ENCODE results near the gene COL19A1. TPM values are rescaled to one million over a fixed set of nuclear protein-coding genes. Genes with fewer than 3 reads are reported as not detected.
A peak's percentile ranks its signal among the peaks of the same experiment; 100 is the strongest.

The COL19A1 gene
- total and polyA plus RNA-seq, 2 of the 13 experiments (the other 11 are each of a cell fraction or from before 2014, with no cell fraction given), result not detected

GRCh38 chr6:69936674-69937363 lies 70.5 kb downstream of the COL19A1 start:
- ChIA-PET CTCF (ENCODE audit: low intra/inter-chr PET ratio, low total read pairs) (no interaction called here), POLR2A (no interaction called here)
- no peak overlapping the region for H3K27ac ChIP-seq (ENCODE audit: extremely low read length, insufficient read depth, low read length)
- no peak for FAIRE-seq
- in situ Hi-C loops (cut with HindIII; ENCODE audit: extremely low pct_ligation_motif_present, low pct_unique_long_range_greater_than_20kb), result no loop called here
- H3K79me2 ChIP-seq (ENCODE audit: insufficient read depth, low read length), result no peaks in the 10 kb centered on the region
- no peaks in the 10 kb centered on the region for H3K9me3 ChIP-seq (ENCODE audit: low read length)
- DNase-seq (ENCODE audit: low spot score), result no peak
- intact Hi-C loops (cut with micrococcal nuclease; ENCODE audit: unreplicated experiment), result no loop called here
- H3K9ac ChIP-seq (ENCODE audit: insufficient read depth, low read depth, low read length), result no peak overlapping the region
- no peaks in the 10 kb centered on the region for H3K27me3 ChIP-seq (ENCODE audit: control insufficient read depth in 1 of 2, insufficient read depth in 2 of 2, low read length in 2 of 2)
- no peaks in the 10 kb centered on the region for H3K36me3 ChIP-seq (replicated peaks in 1 of 2; ENCODE audit: control insufficient read depth in 1 of 2, insufficient read depth in 2 of 2, low read length in 2 of 2)
- no peak overlapping the region for H3K4me2 ChIP-seq (ENCODE audit: low read depth, low read length)
- ATAC-seq, result no peak
- H2AFZ ChIP-seq (ENCODE audit: low read length), result no peak overlapping the region
- no peak overlapping the region for H3K4me3 ChIP-seq (replicated peaks in 1 of 3; ENCODE audit: insufficient read depth in 1 of 3, low read depth in 2 of 3, low read length in 3 of 3)
- H4K20me1 ChIP-seq (ENCODE audit: insufficient read depth, low read length), result no peaks in the 10 kb centered on the region
- no TSS peak for BruUV-seq (replicated peaks)
- no peak for TF ChIP-seq SNAPC4 (CRISPR knock-in tag; IDR thresholded peaks at IDR 0.05)
- no peak for TF ChIP-seq NAIF1 (CRISPR knock-in tag; IDR thresholded peaks at IDR 0.05; ENCODE audit: borderline replicate concordance)
- peak; percentile 50; the same call in 1 of the 2 replicates for TF ChIP-seq ATF7 (IDR thresholded peaks at IDR 0.05)
- no peak for TF ChIP-seq ATF7 (CRISPR knock-in tag; IDR thresholded peaks at IDR 0.05)
- TF ChIP-seq CEBPB (IDR thresholded peaks at IDR 0.05; ENCODE audit: borderline replicate concordance, low read depth, low read length), result peak; percentile 61; the same call in 1 of the 2 replicates
- TF ChIP-seq ZNF660 (CRISPR knock-in tag; IDR thresholded peaks at IDR 0.05; ENCODE audit: borderline replicate concordance, low read depth), result no peak
- no peak for TF ChIP-seq MYPOP (CRISPR knock-in tag; IDR thresholded peaks at IDR 0.05)
- TF ChIP-seq CBFB (CRISPR knock-in tag; IDR thresholded peaks at IDR 0.05), result no peak
- TF ChIP-seq HBP1 (CRISPR knock-in tag; IDR thresholded peaks at IDR 0.05; ENCODE audit: low read depth), result no peak
- no peak for TF ChIP-seq SIX1 (CRISPR knock-in tag; IDR thresholded peaks at IDR 0.05; ENCODE audit: borderline replicate concordance)
- no peak for TF ChIP-seq TBX2 (CRISPR knock-in tag; IDR thresholded peaks at IDR 0.05; ENCODE audit: borderline replicate concordance)
- TF ChIP-seq ZSCAN22 (CRISPR knock-in tag; IDR thresholded peaks at IDR 0.05), result no peak
- TF ChIP-seq PRMT3 (CRISPR knock-in tag; IDR thresholded peaks at IDR 0.05; ENCODE audit: borderline replicate concordance, low read depth), result no peak
- no peak for TF ChIP-seq HOXA3 (CRISPR knock-in tag; IDR thresholded peaks at IDR 0.05)
- no peak for TF ChIP-seq ZNF335 (CRISPR knock-in tag; IDR thresholded peaks at IDR 0.05)
- no peak for TF ChIP-seq ZNF546 (CRISPR knock-in tag; conservative IDR thresholded peaks at IDR 0.05)
- H3K4me1 ChIP-seq (ENCODE audit: insufficient read depth, low read length), result no peaks in the 10 kb centered on the region
